GM12892 (cell line): Measurements from ENCODE around the gene SLC9A9.

Experiments used
- POLR2A ChIP-seq: IDR thresholded peaks from 2 replicates; pipeline ENCODE4 v1.6.1; 2011; ENCODE audit warnings: low read depth, low read length, control low read depth
- POLR2AphosphoS5 ChIP-seq: IDR thresholded peaks from 2 replicates; pipeline ENCODE4 v1.6.1; 2011; ENCODE audit warnings: low read depth, low read length, control low read depth

DNA sequence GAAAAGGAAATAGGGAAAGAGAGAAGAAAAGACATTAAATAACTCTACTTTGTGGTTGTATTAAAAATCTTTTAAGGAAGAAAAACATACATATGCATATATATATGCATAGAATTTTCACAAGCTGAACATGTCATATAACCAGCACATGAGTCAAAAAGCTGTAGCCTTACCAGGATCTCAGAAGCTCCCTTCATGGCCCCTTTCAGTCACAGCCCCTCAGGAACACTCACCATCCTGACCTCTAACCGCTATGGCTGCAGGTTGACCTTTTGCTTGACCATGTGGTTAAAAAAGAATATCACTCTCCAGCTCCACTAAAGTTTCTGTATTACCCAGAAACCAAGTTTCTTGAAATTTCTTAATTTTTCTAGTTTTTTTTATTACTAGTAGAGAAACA is 625.3 kb downstream of the SLC9A9 start:
- TF ChIP-seq POLR2A: no peak
- TF ChIP-seq POLR2AphosphoS5: no peak
